Keratinocyte (primary cell): Measurements from ENCODE around the gene ENDOU.

ENCODE experiments used
- EZH2 ChIP-seq: IDR thresholded peaks from one replicate; pipeline ENCODE4 v1.6.1; 2012; ENCODE audit warnings: inconsistent platforms, mild to moderate bottlenecking, low read length, moderate library complexity
- TF ChIP-seq, protein P1 (sequence below), 3 experiments: IDR thresholded peaks in 1 of 3; conservative IDR thresholded peaks in 1 of 3; optimal IDR thresholded peaks in 1 of 3; 2 replicates in 2 of 3; 3 replicates in 1 of 3; pipeline versions ENCODE3 to v1.5.1; 2011; ENCODE audit warnings: low read length in 3 of 3, mild to moderate bottlenecking in 3 of 3, moderate library complexity in 2 of 3, control low read depth in 1 of 3, inconsistent platforms in 1 of 3; ENCODE audit not compliant: insufficient read depth in 2 of 3; ENCODE audit errors: extremely low read depth in 1 of 3

DNA sequence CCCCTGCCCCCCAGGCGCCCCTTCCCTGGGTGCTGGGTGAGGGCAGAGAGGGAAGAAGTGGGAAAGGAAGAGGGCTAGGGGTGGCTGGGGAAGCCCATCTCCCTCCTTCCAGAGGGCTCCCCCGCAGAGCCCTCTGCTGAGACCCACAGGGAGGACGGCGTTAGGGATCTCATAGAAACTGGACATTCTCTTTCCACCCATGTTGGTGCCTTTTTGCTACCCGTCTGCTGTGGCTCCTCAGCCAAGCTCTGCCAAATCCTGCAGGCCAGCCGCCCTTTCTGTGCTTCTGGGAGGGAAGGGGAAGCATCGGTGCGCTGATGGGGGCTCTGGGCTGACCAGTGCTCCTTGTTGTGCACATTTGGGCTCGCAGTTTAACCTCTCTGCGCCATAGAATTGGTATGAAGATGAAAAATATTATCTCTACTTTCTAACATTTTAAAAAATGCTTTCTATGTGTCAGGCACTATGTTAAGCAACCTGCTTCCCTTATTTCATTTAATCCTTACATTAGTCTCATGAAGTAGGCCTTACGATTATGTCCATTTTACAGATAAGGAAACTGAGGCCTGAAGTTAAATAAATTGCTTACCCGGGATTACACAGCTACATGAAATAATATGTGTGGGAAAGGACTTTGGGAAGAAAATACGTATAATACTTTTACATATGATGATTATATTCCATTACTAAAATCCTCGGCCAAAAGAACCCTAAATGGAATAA, 48.7 kb upstream of the ENDOU start:
- TF ChIP-seq, protein P1, sequence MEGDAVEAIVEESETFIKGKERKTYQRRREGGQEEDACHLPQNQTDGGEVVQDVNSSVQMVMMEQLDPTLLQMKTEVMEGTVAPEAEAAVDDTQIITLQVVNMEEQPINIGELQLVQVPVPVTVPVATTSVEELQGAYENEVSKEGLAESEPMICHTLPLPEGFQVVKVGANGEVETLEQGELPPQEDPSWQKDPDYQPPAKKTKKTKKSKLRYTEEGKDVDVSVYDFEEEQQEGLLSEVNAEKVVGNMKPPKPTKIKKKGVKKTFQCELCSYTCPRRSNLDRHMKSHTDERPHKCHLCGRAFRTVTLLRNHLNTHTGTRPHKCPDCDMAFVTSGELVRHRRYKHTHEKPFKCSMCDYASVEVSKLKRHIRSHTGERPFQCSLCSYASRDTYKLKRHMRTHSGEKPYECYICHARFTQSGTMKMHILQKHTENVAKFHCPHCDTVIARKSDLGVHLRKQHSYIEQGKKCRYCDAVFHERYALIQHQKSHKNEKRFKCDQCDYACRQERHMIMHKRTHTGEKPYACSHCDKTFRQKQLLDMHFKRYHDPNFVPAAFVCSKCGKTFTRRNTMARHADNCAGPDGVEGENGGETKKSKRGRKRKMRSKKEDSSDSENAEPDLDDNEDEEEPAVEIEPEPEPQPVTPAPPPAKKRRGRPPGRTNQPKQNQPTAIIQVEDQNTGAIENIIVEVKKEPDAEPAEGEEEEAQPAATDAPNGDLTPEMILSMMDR (optimal IDR thresholded peaks at IDR 0.05 in 1 of 3, IDR thresholded peaks at IDR 0.05 in 1 of 3, conservative IDR thresholded peaks at IDR 0.05 in 1 of 3; ENCODE audit: extremely low read depth in 1 of 3, insufficient read depth in 2 of 3, low read length in 3 of 3), result no peak
- TF ChIP-seq EZH2, result no peak
